Measurements from ENCODE around the gene KCP. TPM values are rescaled to one million over a fixed set of nuclear protein-coding genes. Genes with fewer than 3 reads are reported as not detected.

KCP gene
- total and polyA plus RNA-seq, 2 of the 13 experiments (the other 11 are each of a cell fraction or from before 2014, with no cell fraction given): 0.37 to 1.0 TPM

DNA sequence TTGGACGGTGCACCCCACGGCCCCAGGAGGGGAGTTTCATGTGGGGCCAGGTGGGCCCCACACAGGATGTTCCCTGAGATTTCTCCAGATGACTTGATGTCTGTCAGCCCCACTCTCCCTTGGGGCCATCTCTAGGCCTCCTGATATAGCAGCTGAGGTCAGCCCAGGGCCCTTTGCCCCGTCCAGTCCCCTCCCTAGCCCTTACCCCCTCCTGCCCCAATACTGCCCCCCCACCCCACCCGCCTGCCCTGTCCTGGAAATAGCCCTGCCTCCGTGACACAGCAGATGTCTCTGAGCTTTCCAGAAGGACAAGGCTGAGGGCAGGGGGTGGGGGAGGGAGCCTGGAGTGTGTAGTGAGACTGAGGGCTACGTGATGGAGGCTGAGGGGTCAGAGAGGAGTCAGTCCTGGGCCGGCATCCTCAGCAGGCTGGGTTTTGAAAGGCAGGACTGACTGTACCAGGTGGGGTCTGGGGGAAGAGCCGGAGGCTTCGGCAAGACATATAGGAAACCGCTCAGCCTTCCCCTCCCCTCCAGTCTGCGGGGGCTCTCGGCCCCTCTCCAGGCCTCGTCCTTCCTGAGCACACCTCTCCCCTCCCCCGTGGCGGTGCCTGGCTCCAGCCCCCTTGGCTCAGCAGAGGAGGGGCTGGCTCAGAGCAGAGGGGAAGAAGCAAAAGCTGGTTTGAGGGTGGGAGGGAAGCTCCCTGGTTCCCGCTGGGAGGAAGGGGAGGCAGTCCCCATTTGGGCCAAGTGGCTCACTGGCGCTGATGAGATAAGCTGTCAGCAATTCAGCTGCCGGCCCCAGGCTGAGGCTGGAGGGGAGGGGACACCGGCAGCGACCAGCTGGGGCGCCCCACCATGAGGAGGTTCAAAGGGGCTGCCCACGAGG lies 78.3 kb downstream of the KCP start (continued):
- TF ChIP-seq ZUFSP (CRISPR knock-in tag; IDR thresholded peaks at IDR 0.05; ENCODE audit: borderline replicate concordance): no peak
- no peak for TF ChIP-seq KDM4B (CRISPR knock-in tag; IDR thresholded peaks at IDR 0.05)
- no peak for TF ChIP-seq ZMAT5 (CRISPR knock-in tag; IDR thresholded peaks at IDR 0.05; ENCODE audit: borderline replicate concordance, low read depth)
- TF ChIP-seq JUN (CRISPR knock-in tag; IDR thresholded peaks at IDR 0.05): no peak

GRCh38 chr7:128831178-128831993 lies 79.1 kb downstream of the KCP start:
- intact Hi-C loops (cut with micrococcal nuclease; ENCODE audit: unreplicated experiment): no loop called here
- H3K27me3 ChIP-seq (ENCODE audit: control insufficient read depth in 1 of 2, insufficient read depth in 2 of 2, low read length in 2 of 2): peaks cover 3 to 30% of the 10 kb centered on the region in 2 experiments; a peak in 4 of 5 replicates
- no peaks in the 10 kb centered on the region for H4K20me1 ChIP-seq (ENCODE audit: insufficient read depth, low read length)
- DNase-seq (ENCODE audit: low spot score) (no peak), ATAC-seq (no peak), FAIRE-seq (no peak)
- 55% methylated on average over 11 of the region's 33 CpGs for WGBS (ENCODE audit: low lambda C conversion rate)
- H3K4me1 ChIP-seq (ENCODE audit: insufficient read depth, low read length): peaks cover 42% of the 10 kb centered on the region
- no peaks in the 10 kb centered on the region for H3K36me3 ChIP-seq (replicated peaks in 1 of 2; ENCODE audit: control insufficient read depth in 1 of 2, insufficient read depth in 2 of 2, low read length in 2 of 2)
- no peaks in the 10 kb centered on the region for H3K79me2 ChIP-seq (ENCODE audit: insufficient read depth, low read length)
- H3K4me2 ChIP-seq (ENCODE audit: low read depth, low read length): no peak overlapping the region
- H3K9me3 ChIP-seq (ENCODE audit: low read length): no peaks in the 10 kb centered on the region
- ChIA-PET CTCF (ENCODE audit: low intra/inter-chr PET ratio, low total read pairs) (no interaction called here), POLR2A (no interaction called here)
- H3K27ac ChIP-seq (ENCODE audit: extremely low read length, insufficient read depth, low read length): no peak overlapping the region
- no peak overlapping the region for H3K4me3 ChIP-seq (replicated peaks in 1 of 3; ENCODE audit: insufficient read depth in 1 of 3, low read depth in 2 of 3, low read length in 3 of 3)
- in situ Hi-C loops (cut with HindIII; ENCODE audit: extremely low pct_ligation_motif_present, low pct_unique_long_range_greater_than_20kb): no loop called here
- peak; percentile 27 for TF ChIP-seq RBM39 (IDR thresholded peaks at IDR 0.05; ENCODE audit: low read depth, low read length, poor library complexity, severe bottlenecking)
- TF ChIP-seq POGZ (CRISPR knock-in tag; IDR thresholded peaks at IDR 0.05): no peak
- H3K9ac ChIP-seq (ENCODE audit: insufficient read depth, low read depth, low read length): no peak overlapping the region
- H2AFZ ChIP-seq (ENCODE audit: low read length): no peak overlapping the region
- no TSS peak for BruUV-seq (replicated peaks)
